ENCODE results near the gene RAPGEF4.

RAPGEF4 gene

DNA sequence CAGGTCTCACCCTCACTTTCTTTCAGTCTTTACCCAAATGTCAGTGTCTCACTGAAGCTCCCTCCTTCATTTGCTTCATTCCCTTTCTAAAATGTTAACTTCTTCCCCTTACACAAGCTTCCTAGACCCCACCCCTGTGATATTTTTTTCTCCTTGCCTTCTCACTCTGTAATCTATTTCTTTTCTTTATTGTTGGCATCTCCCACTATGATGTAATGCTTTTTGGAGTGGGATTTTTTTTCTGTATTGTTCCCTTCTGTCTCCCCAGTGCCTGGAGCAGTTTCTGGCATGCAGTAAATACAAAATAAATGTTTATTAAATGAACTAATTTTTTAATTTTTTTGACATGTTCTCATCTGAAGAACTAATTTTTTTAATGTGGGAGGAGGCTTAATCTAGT lies 284.1 kb downstream of the RAPGEF4 start:
- no peaks in the 10 kb centered on the region for H3K4me1 ChIP-seq (ENCODE audit: control insufficient read depth, insufficient read depth, low read length, unreplicated experiment)
- peaks cover 8% of the 10 kb centered on the region for H3K27me3 ChIP-seq (ENCODE audit: insufficient read depth, low read length)
- no peak overlapping the region for H3K4me3 ChIP-seq (ENCODE audit: low read depth, low read length)
- H3K79me2 ChIP-seq (ENCODE audit: control insufficient read depth, insufficient read depth, low read length, unreplicated experiment): no peaks in the 10 kb centered on the region
- no peak overlapping the region for H3K27ac ChIP-seq (ENCODE audit: low read depth, low read length)
- H2AFZ ChIP-seq (ENCODE audit: low read length, unreplicated experiment): no peak overlapping the region
- no peaks in the 10 kb centered on the region for H3K36me3 ChIP-seq (ENCODE audit: insufficient read depth, low read length)

DNA sequence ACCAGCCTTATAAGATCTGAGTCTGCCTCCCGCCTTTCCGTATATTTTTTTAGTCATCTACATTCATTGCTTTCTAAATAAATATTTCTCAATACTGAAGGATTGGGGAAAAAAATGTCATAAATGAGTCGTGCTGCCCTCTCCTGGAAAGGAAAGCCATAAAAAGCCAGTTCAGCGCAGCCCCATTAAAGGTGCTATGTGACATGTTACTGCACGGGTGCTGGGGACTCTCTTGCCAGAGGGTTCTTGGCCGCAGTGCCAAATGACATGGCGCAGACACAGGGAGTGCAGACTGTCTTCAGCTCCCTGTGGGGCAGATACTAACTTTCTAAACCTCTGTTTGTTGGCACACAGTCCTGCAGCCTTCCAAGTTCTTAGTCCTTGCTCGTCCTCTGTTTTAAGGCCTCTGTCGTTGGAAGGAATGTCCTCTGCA lies 286.3 kb downstream of the RAPGEF4 start:
- no peaks in the 10 kb centered on the region for H3K79me2 ChIP-seq (ENCODE audit: control insufficient read depth, insufficient read depth, low read length, unreplicated experiment)
- no peaks in the 10 kb centered on the region for H3K36me3 ChIP-seq (ENCODE audit: insufficient read depth, low read length)
- H3K27me3 ChIP-seq (ENCODE audit: insufficient read depth, low read length): no peaks in the 10 kb centered on the region
- no peaks in the 10 kb centered on the region for H3K4me1 ChIP-seq (ENCODE audit: control insufficient read depth, insufficient read depth, low read length, unreplicated experiment)
- H3K4me3 ChIP-seq (ENCODE audit: low read depth, low read length): no peak overlapping the region
- H3K27ac ChIP-seq (ENCODE audit: low read depth, low read length): no peak overlapping the region
- no peak overlapping the region for H2AFZ ChIP-seq (ENCODE audit: low read length, unreplicated experiment)

DNA sequence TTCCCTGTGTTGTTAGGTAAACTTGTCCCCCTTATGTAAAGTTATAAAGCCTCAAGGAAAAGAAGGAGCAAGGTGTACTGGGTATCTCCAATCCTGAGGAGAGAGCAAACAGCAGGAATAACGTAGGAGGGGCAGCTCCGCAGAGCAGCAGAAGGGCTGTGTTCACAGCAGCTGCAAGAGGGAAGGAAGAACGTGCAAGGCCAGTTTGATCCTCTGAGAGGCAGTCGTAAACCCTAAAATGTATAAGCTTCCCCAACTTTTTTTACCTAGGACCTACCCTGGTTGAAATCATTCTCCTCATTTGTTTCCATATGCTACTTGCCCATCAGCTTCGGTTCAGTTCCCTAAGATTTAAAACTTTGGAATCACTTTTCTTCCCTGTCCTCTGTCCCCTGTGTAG lies 288.1 kb downstream of the RAPGEF4 start:
- Histone ChIP-seq H3K27ac (ENCODE audit: low read depth, low read length) (no peak overlapping the region), H3K4me3 (ENCODE audit: low read depth, low read length) (no peak overlapping the region), H3K4me1 (ENCODE audit: control insufficient read depth, insufficient read depth, low read length, unreplicated experiment) (peaks cover 7% of the 10 kb centered on the region), H3K36me3 (ENCODE audit: insufficient read depth, low read length) (no peaks in the 10 kb centered on the region), H3K79me2 (ENCODE audit: control insufficient read depth, insufficient read depth, low read length, unreplicated experiment) (no peaks in the 10 kb centered on the region), H2AFZ (ENCODE audit: low read length, unreplicated experiment) (no peak overlapping the region), H3K27me3 (ENCODE audit: insufficient read depth, low read length) (no peaks in the 10 kb centered on the region)

DNA sequence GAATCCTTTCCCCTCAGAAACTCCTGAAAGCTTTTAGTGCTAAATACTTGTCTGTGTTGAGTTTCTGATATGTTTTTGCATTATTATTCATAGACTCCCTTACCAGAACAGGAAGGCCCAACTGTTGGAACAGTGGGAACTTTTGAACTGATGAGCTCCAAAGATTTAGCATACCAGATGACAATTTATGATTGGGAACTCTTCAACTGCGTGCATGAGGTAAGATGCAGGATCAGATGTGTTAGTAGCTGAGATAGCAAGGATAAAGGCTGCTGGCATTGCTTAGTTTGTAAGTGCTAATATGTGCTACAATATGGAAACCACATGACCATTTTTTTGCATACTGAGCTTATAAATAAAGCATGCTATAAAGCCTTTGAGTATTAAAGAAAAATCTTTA lies 290.8 kb downstream of the RAPGEF4 start:
- H2AFZ ChIP-seq (ENCODE audit: low read length, unreplicated experiment): no peak overlapping the region
- H3K79me2 ChIP-seq (ENCODE audit: control insufficient read depth, insufficient read depth, low read length, unreplicated experiment): no peaks in the 10 kb centered on the region
- no peaks in the 10 kb centered on the region for H3K36me3 ChIP-seq (ENCODE audit: insufficient read depth, low read length)

DNA sequence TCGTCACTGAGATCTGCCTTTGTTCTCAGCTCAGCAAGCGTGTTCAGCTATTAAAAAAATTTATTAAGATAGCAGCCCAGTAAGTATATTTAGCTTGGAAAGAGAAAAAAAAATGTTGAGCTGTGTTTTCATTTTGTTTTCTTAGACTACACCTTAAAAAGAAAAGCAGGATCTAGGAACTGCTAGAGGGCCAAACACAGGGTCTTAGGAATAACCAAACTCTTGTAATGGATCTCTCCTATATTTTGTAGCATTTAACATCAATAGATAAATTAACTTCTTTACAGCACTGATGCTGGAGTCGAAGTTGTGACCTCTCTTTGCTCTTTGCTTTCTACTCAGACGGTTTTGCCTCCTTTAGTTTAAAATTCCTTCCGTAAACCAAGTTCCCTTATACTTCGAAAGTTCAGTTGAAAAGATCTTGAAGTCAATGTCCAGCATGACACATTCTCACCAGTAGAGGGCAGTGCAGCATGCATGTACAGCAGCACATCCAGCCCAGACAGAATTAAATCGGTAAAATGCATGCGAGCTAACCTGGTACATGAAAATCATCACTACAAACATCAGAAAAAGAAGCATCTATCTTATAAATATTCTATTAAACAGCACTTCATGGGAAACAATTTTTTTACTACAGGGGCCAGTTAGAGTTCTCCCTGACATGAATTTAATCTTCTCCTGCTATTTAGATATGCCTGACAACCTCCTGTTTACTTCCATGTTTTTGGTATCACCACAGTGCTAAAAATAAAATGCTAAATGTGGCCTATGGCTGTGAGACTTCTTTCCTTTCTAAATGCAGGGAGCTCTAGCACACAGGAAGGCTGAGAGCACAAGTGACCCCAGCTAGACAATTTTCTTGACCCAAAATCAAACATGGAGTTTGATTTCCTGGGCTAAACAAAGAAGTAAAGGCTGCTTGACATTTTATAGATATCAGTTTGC lies 291.8 kb downstream of the RAPGEF4 start:
- peaks cover 7% of the 10 kb centered on the region for H3K4me1 ChIP-seq (ENCODE audit: control insufficient read depth, insufficient read depth, low read length, unreplicated experiment)
- no peaks in the 10 kb centered on the region for H3K27me3 ChIP-seq (ENCODE audit: insufficient read depth, low read length)
- peak overlapping the region; percentile 76 for H2AFZ ChIP-seq (ENCODE audit: low read length, unreplicated experiment)
- no peak overlapping the region for H3K27ac ChIP-seq (ENCODE audit: low read depth, low read length)
- no peak overlapping the region for H3K4me3 ChIP-seq (ENCODE audit: low read depth, low read length)
- H3K79me2 ChIP-seq (ENCODE audit: control insufficient read depth, insufficient read depth, low read length, unreplicated experiment): no peaks in the 10 kb centered on the region
- no peaks in the 10 kb centered on the region for H3K36me3 ChIP-seq (ENCODE audit: insufficient read depth, low read length)

More for the DNA sequence above, 290.8 kb downstream of the RAPGEF4 start:
- H3K4me1 ChIP-seq (ENCODE audit: control insufficient read depth, insufficient read depth, low read length, unreplicated experiment): peaks cover 7% of the 10 kb centered on the region
- H3K27me3 ChIP-seq (ENCODE audit: insufficient read depth, low read length): no peaks in the 10 kb centered on the region
- no peak overlapping the region for H3K4me3 ChIP-seq (ENCODE audit: low read depth, low read length)
- no peak overlapping the region for H3K27ac ChIP-seq (ENCODE audit: low read depth, low read length)

DNA sequence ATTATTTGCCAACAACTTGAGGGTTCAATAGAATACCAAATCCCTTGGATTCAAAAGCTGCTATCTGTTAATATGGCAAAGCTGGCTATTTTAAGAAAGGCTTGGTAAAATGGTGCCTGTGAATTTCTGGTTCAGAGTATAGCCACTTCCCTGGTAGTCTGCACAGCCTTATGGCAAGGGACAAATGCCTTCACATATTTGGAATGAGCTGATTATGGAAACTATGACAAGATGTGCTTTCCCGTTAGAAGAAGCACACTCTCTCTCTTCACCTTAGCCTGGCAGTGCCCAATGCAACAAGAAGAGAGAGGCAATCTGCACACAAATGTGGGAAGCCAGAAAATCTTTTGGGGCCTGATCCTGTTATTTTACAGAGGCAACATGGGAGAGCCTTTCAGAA lies 292.5 kb downstream of the RAPGEF4 start:
- no peaks in the 10 kb centered on the region for H3K36me3 ChIP-seq (ENCODE audit: insufficient read depth, low read length)
- H3K27me3 ChIP-seq (ENCODE audit: insufficient read depth, low read length): no peaks in the 10 kb centered on the region
- no peak overlapping the region for H3K4me3 ChIP-seq (ENCODE audit: low read depth, low read length)
- no peak overlapping the region for H3K27ac ChIP-seq (ENCODE audit: low read depth, low read length)
- no peaks in the 10 kb centered on the region for H3K79me2 ChIP-seq (ENCODE audit: control insufficient read depth, insufficient read depth, low read length, unreplicated experiment)
- peaks cover 7% of the 10 kb centered on the region for H3K4me1 ChIP-seq (ENCODE audit: control insufficient read depth, insufficient read depth, low read length, unreplicated experiment)
- peak overlapping the region; percentile 76 for H2AFZ ChIP-seq (ENCODE audit: low read length, unreplicated experiment)

DNA sequence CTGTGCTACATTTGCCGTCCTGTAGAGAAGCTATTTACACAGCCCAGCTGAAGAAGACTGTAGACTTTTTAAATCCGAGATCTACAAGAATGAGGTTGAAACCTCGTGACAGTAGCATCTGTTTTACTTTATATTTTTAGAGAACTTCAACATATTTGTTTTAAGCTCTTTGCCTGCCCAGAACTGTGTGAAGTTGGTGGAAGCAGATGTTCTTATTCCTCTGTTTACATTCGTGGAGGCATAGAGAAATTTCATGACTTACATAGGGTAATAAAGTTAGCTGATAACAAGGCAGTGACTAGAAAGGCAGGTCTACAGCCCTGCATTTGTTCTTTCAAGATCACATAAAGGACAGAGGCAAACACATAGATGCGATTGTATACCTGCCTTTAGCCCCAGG lies 293.0 kb downstream of the RAPGEF4 start:
- Histone ChIP-seq H3K27me3 (ENCODE audit: insufficient read depth, low read length) (no peaks in the 10 kb centered on the region), H3K27ac (ENCODE audit: low read depth, low read length) (no peak overlapping the region), H3K36me3 (ENCODE audit: insufficient read depth, low read length) (no peaks in the 10 kb centered on the region), H3K4me1 (ENCODE audit: control insufficient read depth, insufficient read depth, low read length, unreplicated experiment) (peaks cover 7% of the 10 kb centered on the region), H3K4me3 (ENCODE audit: low read depth, low read length) (no peak overlapping the region), H2AFZ (ENCODE audit: low read length, unreplicated experiment) (no peak overlapping the region), H3K79me2 (ENCODE audit: control insufficient read depth, insufficient read depth, low read length, unreplicated experiment) (no peaks in the 10 kb centered on the region)

DNA sequence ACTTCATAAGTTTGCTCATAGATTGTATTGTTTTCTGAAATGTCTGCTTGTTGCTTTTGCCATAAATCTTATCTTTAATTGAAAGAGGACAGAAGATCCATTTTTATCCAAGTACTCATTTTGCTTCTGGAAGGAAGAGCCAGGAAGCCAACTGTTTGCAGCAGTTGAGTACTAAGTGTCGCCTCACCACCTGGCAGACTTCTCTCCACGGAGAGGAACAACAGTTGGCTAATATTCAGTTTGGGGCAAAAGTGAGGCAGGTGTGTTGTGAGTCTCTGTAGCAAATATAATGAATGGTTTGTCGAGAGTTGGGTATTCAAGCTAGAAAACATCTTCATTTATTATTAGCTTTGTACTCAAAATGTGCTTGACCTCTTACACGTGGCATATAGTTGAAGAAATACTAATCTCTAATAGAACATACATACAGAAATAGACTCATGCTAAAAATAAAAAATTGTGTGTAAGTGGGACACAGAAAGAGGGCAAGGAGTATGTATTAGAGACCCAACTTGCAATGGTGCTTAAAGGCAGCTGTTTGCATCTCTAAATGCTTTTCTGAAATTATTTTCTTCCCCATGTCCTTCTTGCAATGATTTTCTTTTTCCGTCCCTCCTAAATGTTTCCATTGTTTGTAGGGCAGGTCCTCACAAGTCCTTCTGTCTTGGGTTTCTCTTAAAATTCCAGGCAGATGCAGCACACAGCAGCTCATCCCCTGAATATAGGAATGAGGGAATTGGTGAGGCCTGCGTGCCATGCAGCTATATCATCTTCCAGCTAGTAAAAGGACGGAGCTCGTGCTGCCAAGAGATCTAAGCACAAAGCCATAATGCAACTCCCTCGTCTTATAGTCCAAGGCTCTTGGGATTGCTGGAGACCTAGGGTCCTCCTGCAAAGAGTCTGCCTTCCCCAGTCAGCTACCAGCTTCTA lies 295.2 kb downstream of the RAPGEF4 start:
- peaks cover 7% of the 10 kb centered on the region for H3K4me1 ChIP-seq (ENCODE audit: control insufficient read depth, insufficient read depth, low read length, unreplicated experiment)
- no peak overlapping the region for H2AFZ ChIP-seq (ENCODE audit: low read length, unreplicated experiment)
- H3K36me3 ChIP-seq (ENCODE audit: insufficient read depth, low read length): no peaks in the 10 kb centered on the region
- no peak overlapping the region for H3K4me3 ChIP-seq (ENCODE audit: low read depth, low read length)
- H3K27me3 ChIP-seq (ENCODE audit: insufficient read depth, low read length): no peaks in the 10 kb centered on the region
- H3K27ac ChIP-seq (ENCODE audit: low read depth, low read length): no peak overlapping the region
- no peaks in the 10 kb centered on the region for H3K79me2 ChIP-seq (ENCODE audit: control insufficient read depth, insufficient read depth, low read length, unreplicated experiment)

DNA sequence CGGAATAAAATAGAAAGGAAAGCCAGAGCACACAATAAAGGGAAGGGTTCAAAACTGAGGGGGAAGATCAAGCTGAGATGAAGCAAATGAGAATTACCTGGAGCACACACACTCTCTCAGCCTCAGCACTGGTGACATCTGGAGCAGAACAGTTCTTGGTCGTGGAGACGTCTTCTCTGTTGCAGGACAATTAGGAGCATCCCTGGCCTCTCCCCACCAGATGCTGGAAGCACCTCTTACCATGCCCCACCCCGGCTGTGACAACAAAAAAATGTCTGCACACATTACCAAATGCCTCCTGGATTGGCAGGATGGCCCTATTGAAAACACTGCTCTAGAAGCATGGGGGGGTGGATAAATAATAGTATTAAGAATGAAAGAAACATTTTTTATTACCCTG lies 296.4 kb downstream of the RAPGEF4 start:
- no peak overlapping the region for H2AFZ ChIP-seq (ENCODE audit: low read length, unreplicated experiment)
- peaks cover 7% of the 10 kb centered on the region for H3K4me1 ChIP-seq (ENCODE audit: control insufficient read depth, insufficient read depth, low read length, unreplicated experiment)
- H3K4me3 ChIP-seq (ENCODE audit: low read depth, low read length): no peak overlapping the region
- no peak overlapping the region for H3K27ac ChIP-seq (ENCODE audit: low read depth, low read length)
- no peaks in the 10 kb centered on the region for H3K36me3 ChIP-seq (ENCODE audit: insufficient read depth, low read length)
- no peaks in the 10 kb centered on the region for H3K79me2 ChIP-seq (ENCODE audit: control insufficient read depth, insufficient read depth, low read length, unreplicated experiment)
- H3K27me3 ChIP-seq (ENCODE audit: insufficient read depth, low read length): no peaks in the 10 kb centered on the region

DNA sequence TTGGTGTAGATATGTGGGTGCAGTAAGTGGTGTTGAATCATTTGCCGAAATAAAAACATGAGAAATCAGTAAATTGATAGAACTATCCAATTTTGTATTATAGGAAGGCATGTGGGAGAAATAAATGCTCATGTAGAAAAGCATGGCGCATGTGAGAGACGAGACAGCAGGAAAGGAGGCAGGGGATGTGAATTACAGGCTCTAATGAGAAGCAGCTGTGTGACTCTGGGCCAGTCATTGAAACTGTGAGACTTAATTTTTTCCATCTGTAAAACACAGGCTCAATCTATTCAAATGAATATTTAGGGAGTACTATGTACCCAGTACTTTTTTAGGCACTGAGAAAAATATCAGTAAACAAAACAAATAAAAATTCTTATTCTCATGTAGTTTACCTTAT lies 297.4 kb downstream of the RAPGEF4 start:
- Histone ChIP-seq H3K27ac (ENCODE audit: low read depth, low read length) (no peak overlapping the region), H2AFZ (ENCODE audit: low read length, unreplicated experiment) (no peak overlapping the region), H3K4me1 (ENCODE audit: control insufficient read depth, insufficient read depth, low read length, unreplicated experiment) (peaks cover 2% of the 10 kb centered on the region)

More for the DNA sequence above, 297.4 kb downstream of the RAPGEF4 start:
- Histone ChIP-seq H3K4me3 (ENCODE audit: low read depth, low read length) (no peak overlapping the region), H3K36me3 (ENCODE audit: insufficient read depth, low read length) (no peaks in the 10 kb centered on the region), H3K27me3 (ENCODE audit: insufficient read depth, low read length) (no peaks in the 10 kb centered on the region), H3K79me2 (ENCODE audit: control insufficient read depth, insufficient read depth, low read length, unreplicated experiment) (no peaks in the 10 kb centered on the region)
